ENCODE results near the gene PLA2G2C.

Gene PLA2G2C

GRCh38 chr1:20183035-20183434 lies 3.3 kb downstream of the PLA2G2C start:
- DNase-seq = no peak

GRCh38 chr1:20182415-20182814 lies 3.9 kb downstream of the PLA2G2C start:
- no peak for DNase-seq

GRCh38 chr1:20180844-20181207 lies 5.5 kb downstream of the PLA2G2C start:
- no peak for DNase-seq

- no peak for DNase-seq
Observed at GRCh38 chr1:20180129-20180843, 6.0 kb downstream of the PLA2G2C start.

- no peak for DNase-seq
Observed at GRCh38 chr1:20179371-20180128, 6.8 kb downstream of the PLA2G2C start.

GRCh38 chr1:20178634-20179370 lies 7.5 kb downstream of the PLA2G2C start:
- no peak for DNase-seq

- DNase-seq = no peak
Observed at GRCh38 chr1:20174937-20175666, 11.2 kb downstream of the PLA2G2C start.

- DNase-seq = no peak
Observed at GRCh38 chr1:20172033-20172590, 14.2 kb downstream of the PLA2G2C start.

- no peak for DNase-seq
Observed at GRCh38 chr1:20169932-20170331, 16.4 kb downstream of the PLA2G2C start.

GRCh38 chr1:20168564-20169491 lies 17.5 kb downstream of the PLA2G2C start:
- no peak for DNase-seq

GRCh38 chr1:20167126-20167525 lies 19.2 kb downstream of the PLA2G2C start:
- no peak for DNase-seq

GRCh38 chr1:20166051-20166450 lies 20.3 kb downstream of the PLA2G2C start:
- DNase-seq = no peak

GRCh38 chr1:20165522-20165951 lies 20.8 kb downstream of the PLA2G2C start:
- no peak for DNase-seq

- DNase-seq = no peak
Observed at GRCh38 chr1:20164694-20165202, 21.6 kb downstream of the PLA2G2C start.

- DNase-seq = no peak
Observed at GRCh38 chr1:20160034-20160433, 26.3 kb downstream of the PLA2G2C start.

- DNase-seq = no peak
Observed at GRCh38 chr1:20158358-20159070, 27.8 kb downstream of the PLA2G2C start.

GRCh38 chr1:20154301-20154831 lies 32.0 kb downstream of the PLA2G2C start:
- DNase-seq = no peak

GRCh38 chr1:20153000-20153418 lies 33.3 kb downstream of the PLA2G2C start:
- peak; percentile 38 for DNase-seq

GRCh38 chr1:20152599-20152930 lies 33.8 kb downstream of the PLA2G2C start:
- DNase-seq = no peak

GRCh38 chr1:20151906-20152598 lies 34.3 kb downstream of the PLA2G2C start:
- DNase-seq = peak; percentile 55

All from NCI-H2107 (cell line).